Measurements from ENCODE around the gene SORBS1. TPM values are rescaled to one million over a fixed set of nuclear protein-coding genes. Genes with fewer than 3 reads are reported as not detected.

Gene SORBS1
- total RNA-seq, 2 donors from 2014 or later: 465 to 617 TPM

DNA sequence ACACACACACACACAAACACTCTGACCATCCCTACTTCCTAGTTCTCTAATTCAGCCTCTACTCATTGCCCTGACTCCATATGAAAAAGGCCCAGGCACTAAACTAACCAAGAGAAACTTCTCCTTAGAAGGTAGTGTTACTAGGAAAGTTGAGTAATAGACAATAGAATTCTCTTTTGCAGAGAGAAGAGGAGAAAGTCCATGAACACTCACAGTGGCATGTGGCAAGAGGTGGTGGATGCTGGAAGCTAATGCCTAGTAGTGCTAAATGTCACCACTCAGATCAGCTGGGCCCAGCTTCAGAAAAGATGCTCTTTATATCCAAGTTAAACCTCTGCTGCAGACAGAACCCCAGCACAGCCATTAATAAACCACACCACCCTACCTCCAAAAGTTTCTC is 58.2 kb downstream of the SORBS1 start:
- DNase-seq (no peak), ATAC-seq (peak; percentile 27 to 66)
- intact Hi-C loops (cut with DNase I): no loop called here

DNA sequence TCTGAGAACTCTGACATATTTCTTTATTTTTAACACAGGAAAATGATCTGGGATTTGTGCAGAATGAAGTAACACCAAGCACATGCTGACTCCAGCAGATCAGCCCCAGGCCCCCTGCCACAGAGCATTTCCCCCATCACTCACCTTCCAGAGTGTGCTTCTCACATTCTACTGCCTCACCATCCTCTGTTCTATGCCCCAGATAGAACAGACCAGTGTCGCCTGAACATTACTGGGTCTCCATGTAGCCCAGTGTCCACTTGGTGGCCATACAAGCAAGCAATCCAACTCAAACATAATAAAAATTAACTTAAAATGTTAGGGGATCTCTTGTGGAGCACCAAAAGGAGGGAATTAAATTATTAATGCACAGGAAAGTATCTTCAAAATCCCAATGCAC is 58.8 kb downstream of the SORBS1 start:
- DNase-seq (no peak), ATAC-seq (no peak)
- intact Hi-C loops (cut with DNase I): no loop called here

- no peak for ATAC-seq
- intact Hi-C loops (cut with DNase I): no loop called here
- DNase-seq: no peak
These were observed 59.7 kb downstream of the SORBS1 start for GRCh38 chr10:95501203-95502094.

DNA sequence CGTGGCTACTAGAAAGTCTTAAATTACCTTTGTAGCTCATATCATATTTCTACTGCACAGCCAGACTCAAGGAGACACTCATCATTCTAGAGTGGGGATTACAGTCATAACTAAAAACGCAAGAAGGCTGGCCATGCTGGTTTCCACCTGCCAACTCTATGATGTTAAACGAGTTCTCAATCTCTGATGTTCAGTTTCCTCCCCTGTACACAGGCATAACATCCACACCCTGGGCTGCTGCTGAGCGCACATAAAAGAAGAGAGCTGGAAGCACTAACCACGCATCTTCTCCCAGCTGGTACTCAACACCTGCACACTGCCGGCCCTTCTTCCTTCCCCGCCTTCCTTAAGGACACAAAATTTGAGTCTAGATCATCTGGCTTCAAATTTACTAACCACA is 60.5 kb downstream of the SORBS1 start:
- intact Hi-C loops (cut with DNase I): no loop called here
- DNase-seq: no peak
- ATAC-seq: peak in 1 of 2 donors; percentile 9

- intact Hi-C loops (cut with DNase I): no loop called here
- DNase-seq (no peak), ATAC-seq (no peak)
These were observed 61.1 kb downstream of the SORBS1 start for GRCh38 chr10:95500097-95500496.

DNA sequence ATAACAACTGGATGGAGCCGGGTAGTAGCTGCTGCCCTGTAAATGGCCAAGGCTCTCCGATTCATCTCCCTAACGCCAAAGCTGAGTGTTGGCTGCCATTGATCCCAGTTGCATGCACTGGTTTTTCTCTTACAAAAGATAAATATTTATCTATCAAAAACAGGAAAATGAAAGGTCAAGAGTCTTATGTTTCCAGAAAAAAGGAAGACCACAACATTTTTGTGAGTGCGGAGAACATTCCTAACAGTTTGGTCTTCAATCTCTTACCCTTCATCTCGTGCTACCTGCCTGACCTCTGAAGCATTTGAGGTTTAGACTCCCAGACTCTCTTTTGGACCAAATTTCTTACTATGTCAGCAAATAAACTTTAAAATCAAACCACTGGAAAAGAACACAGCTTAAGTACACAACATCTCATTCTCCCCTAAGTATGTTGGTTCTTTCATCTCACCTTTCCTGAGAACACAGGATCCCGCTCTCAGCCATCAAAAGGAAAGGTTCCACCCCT is 61.6 kb downstream of the SORBS1 start:
- ATAC-seq: no peak
- intact Hi-C loops (cut with DNase I): loop anchor here in 1 of 2 donors (10.0 kb wide), 1 partner anchor 55 kb away; no protein-coding TSS in a partner anchor
- DNase-seq: no peak

GRCh38 chr10:95496951-95497350 is 64.2 kb downstream of the SORBS1 start:
- DNase-seq (no peak), ATAC-seq (no peak)
- intact Hi-C loops (cut with DNase I): loop anchor here in 1 of 2 donors (10.0 kb wide), 1 partner anchor 58 kb away; no protein-coding TSS in a partner anchor

DNA sequence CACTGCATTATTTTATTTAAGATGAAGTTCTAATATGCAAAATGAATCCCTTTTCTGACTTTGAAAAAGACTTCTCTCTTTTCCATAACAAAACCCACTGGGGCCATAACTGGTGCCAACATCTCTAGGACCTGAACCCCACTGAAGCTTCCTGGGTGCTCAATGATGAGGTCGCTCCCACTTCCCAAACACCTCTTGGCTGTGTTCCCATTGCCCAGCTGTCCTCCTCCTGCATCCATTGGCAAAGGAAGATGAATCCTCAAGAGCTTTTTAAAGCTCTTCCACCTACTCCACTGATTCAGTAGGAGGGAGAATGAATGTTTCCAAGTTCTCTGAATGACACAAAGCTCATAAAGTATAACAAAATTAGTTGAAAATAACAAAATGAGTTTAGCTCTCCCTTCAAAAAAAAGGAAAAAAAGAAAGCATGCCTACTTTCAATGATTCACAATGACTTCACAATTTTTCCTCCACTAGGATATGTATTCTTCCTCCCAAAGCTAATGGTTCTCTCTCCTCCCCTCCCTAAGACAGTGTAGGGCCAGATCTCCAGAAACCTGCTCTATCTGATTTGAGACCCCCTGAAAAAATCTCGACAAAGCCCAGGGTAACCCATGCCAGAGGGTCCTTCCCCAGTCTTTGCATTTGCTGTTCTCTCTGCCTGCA is 64.8 kb downstream of the SORBS1 start:
- no peak for ATAC-seq
- no peak for DNase-seq
- intact Hi-C loops (cut with DNase I): loop anchor here in 1 of 2 donors (10.0 kb wide), 1 partner anchor 58 kb away; no protein-coding TSS in a partner anchor

- intact Hi-C loops (cut with DNase I): loop anchor here in 1 of 2 donors (10.0 kb wide), 1 partner anchor 61 kb away; no protein-coding TSS in a partner anchor
- DNase-seq (no peak), ATAC-seq (no peak)
These were observed 67.3 kb downstream of the SORBS1 start for GRCh38 chr10:95493862-95494261.

- ATAC-seq: no peak
These were observed 73.2 kb downstream of the SORBS1 start for GRCh38 chr10:95487994-95488393.

GRCh38 chr10:95485056-95485844 is 75.9 kb downstream of the SORBS1 start:
- intact Hi-C loops (cut with DNase I): no loop called here
- ATAC-seq (peak in 1 of 2 donors; percentile 68), DNase-seq (no peak)

More at GRCh38 chr10:95487994-95488393, 73.2 kb downstream of the SORBS1 start:
- intact Hi-C loops (cut with DNase I): no loop called here
- no peak for DNase-seq

DNA sequence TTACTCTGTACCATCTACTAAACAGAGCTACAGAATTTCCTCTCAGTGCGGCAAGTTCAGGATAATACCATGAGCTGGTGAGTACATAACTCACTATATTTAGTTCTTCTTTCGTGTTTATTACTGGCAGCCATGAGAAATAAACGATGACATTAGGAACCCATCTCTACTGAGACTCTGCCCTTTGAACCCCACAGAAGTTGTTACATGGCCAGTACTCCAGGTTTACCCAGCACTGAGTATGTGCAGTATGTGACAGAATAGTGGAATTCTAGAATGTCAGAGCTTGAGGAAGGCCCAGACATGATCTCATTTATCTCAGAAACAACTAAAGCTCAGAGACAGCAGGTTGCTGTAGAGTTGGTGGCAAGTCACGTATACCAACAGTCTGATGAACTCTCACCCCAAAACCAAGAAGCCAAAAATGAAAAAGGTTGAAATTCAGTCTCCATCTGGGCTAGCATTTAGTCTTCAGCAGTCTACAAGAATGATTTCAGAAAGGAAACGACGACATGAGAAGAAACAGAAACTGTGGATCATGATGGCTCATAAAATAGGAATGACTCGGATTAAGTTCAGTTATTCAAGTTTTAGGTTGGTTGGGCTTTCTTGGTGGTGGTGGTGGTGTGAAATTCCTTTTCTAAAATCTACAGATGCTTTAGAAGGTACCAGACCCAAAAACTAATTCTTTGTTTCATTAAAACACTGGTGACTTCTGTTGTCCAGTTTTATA is 78.5 kb downstream of the SORBS1 start:
- intact Hi-C loops (cut with DNase I): no loop called here

GRCh38 chr10:95480901-95481491 is 80.2 kb downstream of the SORBS1 start:
- DNase-seq: no peak
- no peak for ATAC-seq
- intact Hi-C loops (cut with DNase I): no loop called here

More for the DNA sequence above, 78.5 kb downstream of the SORBS1 start:
- ATAC-seq: no peak
- DNase-seq: no peak

DNA sequence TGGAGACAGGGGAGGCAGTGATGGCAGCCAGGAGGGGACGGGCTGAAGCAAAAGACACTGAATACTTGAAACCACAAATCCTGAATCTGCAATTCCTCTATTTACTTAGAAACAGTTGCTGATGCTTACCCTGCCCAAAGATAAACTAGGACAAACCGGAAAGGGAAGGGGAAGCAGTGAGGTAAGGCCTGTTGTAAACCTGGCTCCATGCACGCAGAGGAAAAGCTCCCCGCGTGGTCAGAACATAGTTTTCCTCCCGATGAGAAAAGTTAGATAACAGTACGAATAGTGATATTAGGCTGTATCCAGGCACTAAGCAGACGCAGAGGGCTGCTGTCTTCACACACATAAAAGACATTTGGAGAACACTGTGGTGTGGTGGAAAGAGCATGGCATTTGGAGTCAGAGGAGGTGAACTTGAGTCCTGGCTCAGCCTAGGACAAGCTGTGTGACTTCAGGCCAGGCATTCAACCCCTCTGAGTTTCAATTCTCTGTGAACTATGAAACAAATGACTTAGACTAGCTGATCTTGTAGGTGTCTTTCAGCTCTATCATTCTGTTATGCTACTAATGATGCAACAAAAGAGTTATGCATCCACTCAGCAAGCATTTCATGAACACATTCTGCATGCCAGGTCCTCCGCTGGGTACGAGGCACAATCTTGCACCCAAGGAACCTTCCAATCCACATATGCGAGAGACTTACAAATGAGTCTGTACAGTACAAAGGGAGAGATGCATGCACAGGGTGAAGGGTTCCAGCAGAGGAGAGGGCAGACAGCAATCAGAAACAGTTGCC is 80.9 kb downstream of the SORBS1 start:
- ATAC-seq (peak; percentile 53 to 58), DNase-seq (peak; percentile 73)
- intact Hi-C loops (cut with DNase I): no loop called here

- intact Hi-C loops (cut with DNase I): no loop called here
- peak; percentile 44 for DNase-seq
These were observed 82.2 kb downstream of the SORBS1 start for GRCh38 chr10:95478935-95479334.

DNA sequence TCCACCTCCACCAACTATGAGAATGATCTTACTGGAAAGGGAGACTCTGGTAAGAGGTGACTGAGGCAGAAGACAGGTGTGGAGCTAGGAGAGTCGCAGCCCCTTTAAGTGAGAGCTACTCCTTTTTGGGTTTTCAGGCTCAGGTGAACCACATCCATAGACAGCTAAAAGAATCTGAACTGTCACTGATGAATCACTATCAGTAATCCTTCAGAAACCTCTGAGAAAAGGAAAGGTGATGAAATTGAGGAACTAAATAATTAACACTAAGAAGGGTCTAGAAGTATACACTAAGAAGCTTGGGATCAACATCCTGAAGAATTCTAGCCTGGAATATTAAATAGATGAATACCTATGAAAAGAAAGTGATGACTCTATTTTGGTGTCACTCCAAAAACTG is 83.0 kb downstream of the SORBS1 start:
- DNase-seq: no peak
- intact Hi-C loops (cut with DNase I): no loop called here
- ATAC-seq: no peak

More at GRCh38 chr10:95478935-95479334, 82.2 kb downstream of the SORBS1 start:
- ATAC-seq: peak; percentile 12 to 34

DNA sequence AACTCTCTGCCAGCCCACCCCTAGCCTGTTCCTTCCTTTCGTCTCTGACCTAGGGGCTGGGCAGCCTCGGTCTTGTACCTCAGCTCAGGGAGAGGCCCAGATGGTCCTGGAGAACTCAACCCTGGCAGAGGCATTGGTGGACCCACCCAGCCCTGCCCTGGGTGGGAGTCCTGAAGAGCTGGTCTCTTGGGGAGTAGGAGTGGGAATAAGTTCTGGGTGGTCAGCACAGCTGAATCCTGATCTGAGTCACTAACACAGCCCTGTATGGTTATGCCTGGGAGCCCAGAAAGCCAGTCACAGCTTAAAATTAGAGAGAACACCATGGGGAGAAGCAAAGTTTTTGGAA is 84.0 kb downstream of the SORBS1 start:
- intact Hi-C loops (cut with DNase I): no loop called here
- peak; percentile 35 for DNase-seq
- peak in 1 of 2 donors; percentile 5 for ATAC-seq

Measured in left cardiac atrium (tissue), 4 donors.